ENCODE results near the gene AKAP5.

Gene AKAP5

DNA sequence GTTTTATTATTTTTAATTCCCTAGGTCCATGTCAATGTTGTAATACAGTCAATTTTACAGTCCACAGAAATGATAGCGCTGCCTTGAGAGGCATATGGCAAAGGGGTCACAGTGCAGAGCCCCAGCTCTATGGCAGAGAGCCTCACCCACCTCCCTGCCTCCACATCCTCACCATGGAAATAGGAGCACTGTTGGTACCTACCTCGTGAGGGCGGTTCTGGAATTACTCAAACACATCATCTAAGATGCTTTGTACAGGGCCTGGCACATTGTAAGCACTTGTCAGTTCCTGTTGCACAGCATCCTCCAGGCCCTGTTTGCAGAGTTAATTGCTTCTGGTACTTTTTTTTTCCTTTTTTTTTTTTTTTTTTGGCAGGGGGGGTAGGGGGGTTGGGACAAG, 4.1 kb upstream of the AKAP5 start:
- TF ChIP-seq, protein P1, sequence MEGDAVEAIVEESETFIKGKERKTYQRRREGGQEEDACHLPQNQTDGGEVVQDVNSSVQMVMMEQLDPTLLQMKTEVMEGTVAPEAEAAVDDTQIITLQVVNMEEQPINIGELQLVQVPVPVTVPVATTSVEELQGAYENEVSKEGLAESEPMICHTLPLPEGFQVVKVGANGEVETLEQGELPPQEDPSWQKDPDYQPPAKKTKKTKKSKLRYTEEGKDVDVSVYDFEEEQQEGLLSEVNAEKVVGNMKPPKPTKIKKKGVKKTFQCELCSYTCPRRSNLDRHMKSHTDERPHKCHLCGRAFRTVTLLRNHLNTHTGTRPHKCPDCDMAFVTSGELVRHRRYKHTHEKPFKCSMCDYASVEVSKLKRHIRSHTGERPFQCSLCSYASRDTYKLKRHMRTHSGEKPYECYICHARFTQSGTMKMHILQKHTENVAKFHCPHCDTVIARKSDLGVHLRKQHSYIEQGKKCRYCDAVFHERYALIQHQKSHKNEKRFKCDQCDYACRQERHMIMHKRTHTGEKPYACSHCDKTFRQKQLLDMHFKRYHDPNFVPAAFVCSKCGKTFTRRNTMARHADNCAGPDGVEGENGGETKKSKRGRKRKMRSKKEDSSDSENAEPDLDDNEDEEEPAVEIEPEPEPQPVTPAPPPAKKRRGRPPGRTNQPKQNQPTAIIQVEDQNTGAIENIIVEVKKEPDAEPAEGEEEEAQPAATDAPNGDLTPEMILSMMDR (IDR thresholded peaks at IDR 0.05; ENCODE audit: extremely low read depth, missing control alignments) = no peak
- DNase-seq (ENCODE audit: low spot score) = no peak

DNA sequence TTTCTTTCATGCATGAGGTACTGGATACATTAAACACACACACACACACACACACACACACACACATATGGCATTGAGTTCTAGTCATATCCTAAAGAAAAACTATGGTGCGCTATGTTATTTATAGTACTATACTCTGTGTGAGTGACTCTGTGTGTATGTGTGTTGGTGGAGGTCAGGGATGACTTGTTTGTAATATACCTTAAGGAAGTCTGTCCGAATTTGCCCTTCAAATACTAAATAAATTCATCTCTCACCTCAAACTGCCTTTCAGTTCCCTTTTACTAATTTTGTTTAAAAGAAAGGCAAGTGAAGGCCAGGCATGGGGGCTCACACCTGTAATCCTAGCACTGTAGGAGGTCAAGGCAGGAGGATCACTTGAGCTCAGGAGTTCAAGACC, 2.1 kb upstream of the AKAP5 start:
- peak; percentile 48 for DNase-seq (ENCODE audit: low spot score)
- TF ChIP-seq, protein P1 (IDR thresholded peaks at IDR 0.05; ENCODE audit: extremely low read depth, missing control alignments) = no peak

DNA sequence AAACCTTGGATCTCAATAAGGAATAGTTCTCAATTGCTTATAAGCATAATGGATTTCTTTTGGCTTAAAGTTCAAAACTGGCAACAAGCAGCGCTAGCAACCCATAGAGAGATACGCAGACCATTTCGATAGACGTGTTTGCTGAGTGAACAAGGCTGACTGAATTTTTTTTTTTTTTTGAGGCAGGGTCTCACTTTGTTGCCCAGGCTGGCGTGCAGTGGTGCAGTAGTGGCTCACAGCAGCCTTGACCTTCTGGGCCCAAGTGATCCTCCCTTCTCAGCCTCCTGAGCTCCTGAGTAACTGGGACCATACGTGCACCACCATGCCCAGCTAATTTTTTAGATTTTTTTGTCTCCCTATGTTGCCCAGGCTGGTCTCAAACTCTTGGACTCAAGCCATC, 1.4 kb upstream of the AKAP5 start:
- TF ChIP-seq, protein P1 (IDR thresholded peaks at IDR 0.05; ENCODE audit: extremely low read depth, missing control alignments) = no peak
- DNase-seq (ENCODE audit: low spot score) = no peak

DNA sequence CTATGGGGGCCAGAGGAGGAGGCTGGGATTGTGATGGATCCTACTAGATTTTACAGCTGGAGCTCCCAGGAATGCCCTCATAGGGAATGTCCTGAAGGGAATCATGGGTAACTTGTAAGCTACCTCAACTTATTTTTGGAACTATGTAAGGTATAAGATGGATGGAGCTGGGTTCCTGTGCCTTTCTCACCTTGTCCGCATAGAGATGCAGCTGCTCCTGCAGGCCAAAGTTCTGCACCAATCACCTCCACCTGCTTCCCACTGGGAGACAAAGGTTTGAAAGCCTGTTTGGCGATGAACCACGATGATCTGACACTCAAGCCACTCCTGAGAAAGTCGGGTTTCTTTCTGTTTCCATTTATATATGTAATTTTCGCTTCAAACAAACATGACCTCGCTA, 648 bp upstream of the AKAP5 start:
- TF ChIP-seq, protein P1 (IDR thresholded peaks at IDR 0.05; ENCODE audit: extremely low read depth, missing control alignments) = no peak
- no peak for DNase-seq (ENCODE audit: low spot score)

DNA sequence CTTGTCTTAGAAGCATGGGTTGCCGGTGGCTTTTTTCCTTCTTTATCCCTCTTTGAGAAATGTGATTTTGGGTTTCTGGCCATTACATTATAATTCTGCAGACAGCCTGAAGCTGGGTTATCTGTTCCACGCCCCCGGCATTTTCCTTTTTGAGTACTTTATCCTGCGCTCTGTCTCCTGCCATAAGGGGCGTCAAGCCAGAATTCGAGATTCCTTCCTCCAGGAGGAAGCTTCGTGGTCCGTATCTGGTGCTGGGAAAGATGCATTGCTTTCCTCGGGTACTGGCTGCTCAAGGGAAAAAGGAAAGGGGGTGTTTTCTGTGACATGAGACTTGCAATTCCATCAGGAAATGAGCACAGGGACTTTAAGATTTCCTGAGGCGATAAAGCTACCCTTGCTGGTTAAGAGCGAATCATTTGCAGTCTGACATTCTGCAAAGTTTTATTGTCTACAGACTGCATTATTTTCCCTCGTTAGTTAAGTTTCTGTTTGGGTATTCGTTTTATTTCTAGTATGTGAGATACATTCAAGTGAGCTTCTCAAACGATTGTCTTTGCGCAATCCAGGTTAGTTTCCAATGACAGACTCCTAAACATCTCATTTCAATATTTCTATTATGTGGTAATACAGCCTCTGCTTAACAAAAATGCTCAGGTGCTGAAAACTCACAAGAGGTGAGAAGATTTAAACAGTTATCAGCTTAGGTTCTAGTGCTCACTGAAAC, 694 bp downstream of the AKAP5 start:
- no peak for DNase-seq (ENCODE audit: low spot score)
- TF ChIP-seq, protein P1 (IDR thresholded peaks at IDR 0.05; ENCODE audit: extremely low read depth, missing control alignments) = no peak

DNA sequence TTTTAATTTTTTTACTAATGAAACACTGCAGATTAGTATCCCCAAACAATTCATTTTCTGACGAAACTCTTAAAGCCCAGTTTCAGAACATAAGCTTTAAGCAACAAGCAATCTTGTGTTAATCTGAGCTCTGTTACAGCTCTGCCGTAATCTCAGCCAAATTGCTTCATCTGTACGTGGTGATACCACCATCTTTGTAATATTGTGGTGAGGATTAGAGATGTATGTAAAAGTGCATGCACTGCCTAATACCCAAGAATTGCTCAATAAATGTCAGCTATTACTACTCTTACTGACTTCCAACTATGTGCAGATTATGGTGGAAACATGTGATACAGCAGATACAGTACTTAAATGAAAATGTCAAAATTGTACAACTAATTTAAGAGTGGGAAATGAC, 1.8 kb downstream of the AKAP5 start:
- TF ChIP-seq, protein P1 (IDR thresholded peaks at IDR 0.05; ENCODE audit: extremely low read depth, missing control alignments) = no peak
- DNase-seq (ENCODE audit: low spot score) = no peak

DNA sequence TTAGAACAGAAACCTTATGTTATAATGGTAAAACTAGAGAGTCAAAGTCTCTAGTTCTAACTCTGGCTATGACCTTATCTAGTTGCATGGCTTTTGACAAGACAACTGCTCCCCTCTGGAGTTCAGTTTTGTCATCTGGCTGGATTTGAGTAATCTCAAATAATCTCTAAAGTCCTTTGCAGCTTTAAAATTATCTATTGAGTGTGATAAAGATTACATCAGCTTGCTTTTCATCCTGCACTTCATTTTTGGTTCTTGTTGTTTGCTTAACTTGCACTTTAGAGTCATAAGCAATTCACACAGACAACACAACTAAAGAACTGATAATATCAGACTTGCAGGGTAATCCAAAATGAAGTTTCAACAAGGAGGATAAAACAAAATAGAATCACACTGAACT, 2.3 kb downstream of the AKAP5 start:
- TF ChIP-seq, protein P1 (IDR thresholded peaks at IDR 0.05; ENCODE audit: extremely low read depth, missing control alignments) = no peak

More for the DNA sequence above, 2.3 kb downstream of the AKAP5 start:
- no peak for DNase-seq (ENCODE audit: low spot score)

Data from GM20000 (cell line).